Muscle of leg (tissue), 11 donors: Measurements from ENCODE around the gene DLGAP1. TPM values are rescaled to one million over a fixed set of nuclear protein-coding genes. Genes with fewer than 3 reads are reported as not detected.

Source experiments
- DNase-seq: peaks from one replicate; pipeline ENCODE4 v3.0.0; 2013
- H3K27ac ChIP-seq: one replicate; pipeline ENCODE4 v1.5.1; 2013; ENCODE audit warnings: mild to moderate bottlenecking, low read length, control low read depth
- H3K27me3 ChIP-seq: one replicate; pipeline ENCODE4 v1.6.1; 2013; ENCODE audit warnings: low read length; ENCODE audit not compliant: control insufficient read depth, insufficient read depth
- H3K36me3 ChIP-seq: one replicate; pipeline ENCODE4 v1.6.1; 2013; ENCODE audit warnings: low read length; ENCODE audit not compliant: control insufficient read depth, insufficient read depth
- H3K4me1 ChIP-seq: one replicate; pipeline ENCODE4 v1.6.1; 2013; ENCODE audit warnings: low read length; ENCODE audit not compliant: control insufficient read depth, insufficient read depth
- H3K4me3 ChIP-seq: one replicate; pipeline ENCODE4 v1.5.1; 2013; ENCODE audit warnings: low read length, control low read depth
- H3K9me3 ChIP-seq: replicated peaks from 2 replicates; pipeline ENCODE4 v1.6.1; 2013; ENCODE audit warnings: low read depth, low read length; ENCODE audit not compliant: control insufficient read depth
- WGBS: methylation state at CpG from one replicate; pipeline ENCODE4 v1.1.5; 2013; ENCODE audit warnings: missing lambda C conversion rate; ENCODE audit not compliant: insufficient coverage; 5-methylcytosine and 5-hydroxymethylcytosine counted together
- polyA plus RNA-seq, 8 donors: library from polyadenylated mRNA; unstranded; fragments of 120-200 nt; gene quantifications; one replicate each; pipeline versions ENCODE4 v1.2.1 to v1.2.3, GENCODE V29; 2013; ENCODE audit warnings: inconsistent platforms in 1 of 8, low replicate concordance in 1 of 8; ENCODE audit not compliant: insufficient read length in 8 of 8, insufficient read depth in 1 of 8
- total RNA-seq: library from RNA; stranded (reverse); fragments of 120-200 nt; gene quantifications from one replicate; pipeline ENCODE4 v1.2.4, GENCODE V29; 2013

Gene DLGAP1
- total and polyA plus RNA-seq, 9 donors: 0.87 to 3.1 (median 1.8) TPM

DNA sequence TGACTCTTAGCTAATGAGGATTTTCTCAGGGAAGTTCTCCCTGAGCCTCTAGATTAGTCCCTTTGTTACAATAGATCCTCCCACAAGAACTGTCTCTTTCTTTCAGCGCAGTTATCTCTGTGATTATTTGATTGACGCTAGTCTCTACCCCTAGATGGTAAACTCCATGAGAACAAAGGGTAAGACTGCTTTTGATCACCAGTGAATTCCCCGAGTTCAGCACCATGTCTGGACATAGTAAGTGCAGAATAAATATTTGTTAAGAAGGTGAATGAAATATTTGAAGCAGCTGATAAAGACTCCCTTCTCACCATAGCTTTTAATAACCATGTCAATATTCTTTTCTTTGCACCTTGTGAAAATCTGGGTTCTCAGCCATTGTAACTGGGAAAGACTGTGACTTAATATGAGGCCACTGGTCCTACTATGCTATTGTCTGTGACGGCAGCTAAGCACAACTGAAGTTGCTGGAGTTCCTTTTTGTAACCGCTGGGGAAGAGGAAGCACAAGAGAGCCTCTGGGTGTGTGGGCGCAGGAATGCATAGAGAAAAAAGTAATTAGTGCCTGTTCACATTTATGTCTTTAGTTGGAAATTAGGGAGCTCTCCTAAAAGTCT, 790.4 kb downstream of the DLGAP1 start:
- peak overlapping the region; percentile 84 for H3K27ac ChIP-seq
- 68% methylated on average over 5 of the region's 6 CpGs for WGBS

DNA sequence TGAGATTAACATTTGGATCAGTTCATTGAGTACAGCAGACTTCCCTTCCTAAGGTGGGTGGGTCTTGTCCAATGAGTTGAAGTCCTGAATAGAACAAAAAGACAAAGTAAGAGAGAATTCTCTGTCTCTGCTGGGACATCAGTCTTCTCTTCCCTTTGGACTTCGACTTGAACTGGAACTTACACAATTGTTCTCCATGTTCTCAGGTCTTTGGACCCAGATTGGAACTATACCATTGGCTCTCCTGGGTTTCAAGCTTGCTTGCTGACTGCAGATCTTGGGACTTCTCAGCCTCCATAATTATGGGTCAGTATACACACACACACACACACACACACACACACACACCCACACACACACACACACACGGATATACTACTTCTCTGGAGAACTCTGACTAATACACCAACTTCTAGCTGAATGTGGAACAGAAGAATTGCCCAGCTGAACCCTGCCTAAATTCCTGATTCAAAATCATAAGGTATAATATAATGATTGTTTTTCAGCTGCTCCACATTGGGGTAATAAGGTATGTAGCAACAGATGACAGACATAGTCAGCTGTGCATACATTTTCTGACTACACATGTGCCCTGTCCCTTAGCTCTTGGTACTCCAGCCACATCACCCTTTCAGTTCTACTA, 791.1 kb downstream of the DLGAP1 start:
- H3K4me1 ChIP-seq: peaks cover 9% of the 10 kb centered on the region
- DNase-seq: no peak
- H3K36me3 ChIP-seq: no peaks in the 10 kb centered on the region
- H3K27me3 ChIP-seq: no peaks in the 10 kb centered on the region
- H3K4me3 ChIP-seq: no peak overlapping the region
- H3K9me3 ChIP-seq: no peaks in the 10 kb centered on the region
- 100% methylated on average over 1 of the region's 2 CpGs for WGBS
- no peak overlapping the region for H3K27ac ChIP-seq

More for the DNA sequence above, 790.4 kb downstream of the DLGAP1 start:
- Histone ChIP-seq H3K4me1 (peaks cover 9% of the 10 kb centered on the region), H3K4me3 (no peak overlapping the region), H3K36me3 (no peaks in the 10 kb centered on the region), H3K27me3 (no peaks in the 10 kb centered on the region), H3K9me3 (no peaks in the 10 kb centered on the region)
- peak; percentile 35 for DNase-seq

DNA sequence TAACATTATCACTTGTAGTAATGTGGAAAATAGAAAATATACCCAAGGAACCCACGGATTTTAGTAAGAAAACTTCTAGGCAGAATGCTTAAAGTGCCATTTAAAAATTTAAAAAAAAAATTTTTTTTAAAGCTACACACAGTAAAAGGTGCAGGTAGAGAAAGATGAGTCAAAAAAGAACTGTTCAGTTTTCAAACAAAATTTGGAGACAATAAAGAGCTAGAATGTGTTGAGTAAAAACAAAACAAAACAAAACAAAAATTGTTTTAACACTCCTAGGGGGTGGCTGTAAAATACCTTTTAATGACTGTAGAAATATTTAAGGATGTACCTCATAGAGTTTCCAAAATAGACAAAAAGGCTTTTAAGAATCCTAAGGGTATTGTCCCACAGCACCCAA, 793.1 kb downstream of the DLGAP1 start:
- WGBS: no CpG with 5 or more reads among the region's 1 CpG
- H3K9me3 ChIP-seq: no peaks in the 10 kb centered on the region
- H3K4me3 ChIP-seq: no peak overlapping the region
- H3K36me3 ChIP-seq: no peaks in the 10 kb centered on the region
- H3K27me3 ChIP-seq: no peaks in the 10 kb centered on the region
- DNase-seq: no peak
- H3K4me1 ChIP-seq: peaks cover 9% of the 10 kb centered on the region
- no peak overlapping the region for H3K27ac ChIP-seq

DNA sequence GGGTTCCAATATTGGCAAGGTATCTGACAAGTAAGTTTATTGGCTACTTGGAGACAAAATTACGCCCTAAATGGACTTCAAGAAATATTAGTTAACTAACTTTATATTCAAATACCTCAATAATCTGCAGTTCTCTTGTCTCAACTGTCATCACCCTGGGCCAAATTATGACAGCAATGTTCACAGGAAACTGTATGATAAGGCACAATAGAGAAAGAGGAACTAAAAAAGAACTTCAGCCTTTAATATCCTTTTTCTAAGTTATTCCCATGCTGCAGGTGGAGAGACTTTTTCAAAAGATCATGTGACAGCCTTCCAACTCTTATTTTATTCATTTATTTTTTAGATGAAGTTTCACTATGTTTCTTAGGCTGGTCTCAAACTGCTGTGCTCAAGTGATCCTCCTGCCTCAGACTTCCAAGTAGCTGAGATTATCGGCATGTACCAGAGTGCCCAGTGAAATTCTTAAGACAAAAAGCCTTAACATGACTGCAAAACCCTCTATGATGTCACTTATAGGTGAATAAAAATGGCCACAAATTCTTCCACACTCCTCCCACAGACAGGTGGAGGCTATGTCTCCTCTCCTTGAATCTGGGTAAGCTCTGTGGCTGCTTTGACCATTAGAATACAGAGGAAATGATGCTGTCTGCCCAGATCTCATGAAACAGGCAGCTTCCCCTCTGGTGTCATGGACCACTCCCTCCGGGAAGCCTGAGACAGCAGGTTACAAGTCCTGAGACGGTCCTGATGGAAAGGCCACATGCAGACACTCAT, 794.2 kb downstream of the DLGAP1 start:
- H3K27me3 ChIP-seq: no peaks in the 10 kb centered on the region
- peaks cover 8% of the 10 kb centered on the region for H3K4me1 ChIP-seq
- H3K4me3 ChIP-seq: no peak overlapping the region
- peak; percentile 56 for DNase-seq
- H3K9me3 ChIP-seq: no peaks in the 10 kb centered on the region
- no peaks in the 10 kb centered on the region for H3K36me3 ChIP-seq
- 86% methylated on average over 1 of the region's 4 CpGs for WGBS
- no peak overlapping the region for H3K27ac ChIP-seq

DNA sequence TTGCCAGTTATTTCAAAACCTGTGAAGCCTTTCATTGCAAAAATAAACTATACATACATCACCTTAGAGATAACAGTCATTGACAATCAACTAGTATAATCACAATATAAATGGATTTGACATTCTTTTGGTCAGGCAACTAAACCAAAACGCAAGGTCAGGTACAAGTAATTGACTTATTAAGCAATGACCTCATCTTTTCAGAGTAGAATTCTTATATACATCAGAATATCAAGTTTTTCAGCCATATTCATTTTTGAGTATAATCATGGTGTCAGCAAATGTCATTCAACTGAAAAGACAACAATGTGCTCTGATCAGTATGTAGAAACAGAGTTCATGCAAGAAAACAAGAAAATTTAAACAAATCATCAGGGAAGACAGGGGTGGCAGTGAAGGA, 796.6 kb downstream of the DLGAP1 start:
- Histone ChIP-seq H3K27ac (no peak overlapping the region), H3K27me3 (no peaks in the 10 kb centered on the region), H3K4me3 (no peak overlapping the region), H3K36me3 (no peaks in the 10 kb centered on the region), H3K9me3 (no peaks in the 10 kb centered on the region), H3K4me1 (no peaks in the 10 kb centered on the region)
- DNase-seq: no peak
- no CpG with 5 or more reads among the region's 1 CpG for WGBS

DNA sequence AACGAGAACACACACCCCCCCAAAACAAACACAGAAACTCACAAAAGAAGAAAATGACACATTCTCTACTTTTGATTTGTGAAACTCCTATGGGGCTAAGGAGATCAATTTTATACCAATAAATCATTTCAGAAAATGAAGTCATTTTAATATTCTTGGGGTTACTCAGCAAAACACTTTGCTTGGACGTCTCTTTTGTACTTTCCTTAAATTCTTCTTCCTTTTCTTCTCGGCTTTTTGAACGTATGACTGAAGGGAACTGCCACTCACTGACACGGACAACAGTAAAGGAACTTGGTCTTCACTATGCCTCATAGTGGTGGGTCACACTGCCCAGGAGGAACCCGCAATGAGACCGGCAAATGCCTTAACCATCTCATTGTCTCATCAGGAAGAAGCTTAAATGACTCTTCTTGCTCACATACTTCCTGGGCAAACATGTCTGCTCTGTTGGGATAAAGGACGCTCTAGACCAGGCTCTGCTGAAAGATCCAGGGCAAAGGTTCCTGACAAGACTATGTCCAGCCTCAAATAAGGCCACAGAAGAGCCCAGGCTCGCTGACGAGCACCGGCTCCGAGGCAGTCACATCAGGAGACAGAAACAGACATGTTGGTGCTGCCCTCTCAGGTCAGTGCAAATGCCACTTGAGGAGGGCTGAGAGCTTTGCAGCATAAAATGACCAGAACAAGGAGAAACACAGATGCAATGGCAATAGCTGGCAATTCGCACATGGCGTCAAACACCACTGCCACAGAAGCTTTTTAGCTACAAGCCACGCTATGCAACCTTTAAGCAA, 799.7 kb downstream of the DLGAP1 start:
- no peaks in the 10 kb centered on the region for H3K27me3 ChIP-seq
- DNase-seq: no peak
- peaks cover 3% of the 10 kb centered on the region for H3K4me1 ChIP-seq
- no peak overlapping the region for H3K27ac ChIP-seq
- no peak overlapping the region for H3K4me3 ChIP-seq
- WGBS: 76% methylated on average over 11 of the region's 15 CpGs
- H3K36me3 ChIP-seq: no peaks in the 10 kb centered on the region
- H3K9me3 ChIP-seq: no peaks in the 10 kb centered on the region

DNA sequence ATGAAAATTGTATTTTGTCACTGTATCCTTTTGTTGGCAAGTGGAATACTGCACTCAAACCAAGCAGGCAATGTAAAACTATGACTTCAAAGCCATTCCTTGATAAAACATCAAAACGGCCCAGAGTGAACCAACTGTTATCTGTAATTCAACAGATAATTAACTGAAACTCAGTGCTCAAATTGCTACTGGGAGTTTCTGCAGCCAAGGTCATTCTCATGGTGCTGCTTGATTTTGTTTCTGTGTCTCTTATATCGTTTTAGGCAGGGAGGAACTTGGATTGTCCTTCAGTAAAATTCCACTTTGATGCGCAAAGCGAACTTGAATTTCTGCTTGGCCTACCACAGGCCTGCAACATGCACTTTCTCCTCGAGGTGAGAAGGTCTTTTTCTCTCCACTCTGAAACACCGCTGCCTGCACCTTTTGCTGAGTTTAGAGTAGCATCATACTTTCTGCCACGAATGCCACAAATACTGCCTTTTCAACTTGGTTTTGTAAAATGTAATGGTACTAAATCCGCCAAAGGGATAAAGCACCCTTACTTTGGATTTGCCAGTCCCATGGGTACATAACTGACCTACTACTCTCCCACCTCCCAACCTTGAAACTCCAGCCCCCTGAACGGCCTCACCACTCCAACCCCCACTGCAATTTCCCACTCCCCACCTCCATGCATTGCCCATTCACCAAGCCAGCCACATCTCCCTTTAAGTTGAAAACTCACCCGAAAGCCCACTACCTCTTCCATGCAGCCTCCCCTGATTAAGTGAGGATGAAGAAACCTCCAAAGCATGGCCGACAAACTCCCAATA, 800.5 kb downstream of the DLGAP1 start:
- H3K9me3 ChIP-seq: no peaks in the 10 kb centered on the region
- no peak for DNase-seq
- 74% methylated on average over 4 of the region's 11 CpGs for WGBS
- no peaks in the 10 kb centered on the region for H3K27me3 ChIP-seq
- peaks cover 3% of the 10 kb centered on the region for H3K4me1 ChIP-seq
- no peak overlapping the region for H3K4me3 ChIP-seq
- no peak overlapping the region for H3K27ac ChIP-seq
- no peaks in the 10 kb centered on the region for H3K36me3 ChIP-seq

DNA sequence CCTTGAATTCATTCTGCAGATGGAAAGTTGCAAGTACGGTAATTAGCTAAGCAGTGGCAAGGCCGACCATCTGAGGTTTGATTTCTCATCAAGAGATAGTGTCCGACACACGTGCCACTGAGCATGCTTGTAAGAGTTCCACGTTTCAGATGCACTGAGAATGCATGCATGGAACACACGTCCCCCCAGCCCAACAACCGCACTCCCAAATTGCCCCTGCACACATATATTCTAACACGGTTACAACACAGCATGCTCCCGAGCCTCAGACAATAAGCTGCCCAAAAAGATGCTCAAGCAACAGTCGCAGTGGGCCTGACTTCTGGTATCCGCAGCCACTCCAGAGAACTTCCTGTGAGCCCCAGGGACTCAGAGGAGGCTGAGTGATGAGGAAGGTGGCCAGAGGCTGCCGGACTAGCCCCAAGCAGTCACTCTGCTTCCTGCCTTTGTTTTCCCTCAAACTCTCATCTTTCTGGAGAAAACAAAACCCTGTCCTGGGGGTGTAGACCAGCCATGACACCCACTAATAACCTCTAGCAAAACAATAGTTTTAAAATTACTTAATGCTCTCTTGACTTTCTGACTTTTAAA, 801.2 kb downstream of the DLGAP1 start:
- H3K9me3 ChIP-seq: no peaks in the 10 kb centered on the region
- H3K4me3 ChIP-seq: no peak overlapping the region
- H3K27me3 ChIP-seq: no peaks in the 10 kb centered on the region
- 68% methylated on average over 6 of the region's 12 CpGs for WGBS
- no peaks in the 10 kb centered on the region for H3K36me3 ChIP-seq
- DNase-seq: no peak
- H3K4me1 ChIP-seq: peaks cover 3% of the 10 kb centered on the region
- H3K27ac ChIP-seq: no peak overlapping the region

DNA sequence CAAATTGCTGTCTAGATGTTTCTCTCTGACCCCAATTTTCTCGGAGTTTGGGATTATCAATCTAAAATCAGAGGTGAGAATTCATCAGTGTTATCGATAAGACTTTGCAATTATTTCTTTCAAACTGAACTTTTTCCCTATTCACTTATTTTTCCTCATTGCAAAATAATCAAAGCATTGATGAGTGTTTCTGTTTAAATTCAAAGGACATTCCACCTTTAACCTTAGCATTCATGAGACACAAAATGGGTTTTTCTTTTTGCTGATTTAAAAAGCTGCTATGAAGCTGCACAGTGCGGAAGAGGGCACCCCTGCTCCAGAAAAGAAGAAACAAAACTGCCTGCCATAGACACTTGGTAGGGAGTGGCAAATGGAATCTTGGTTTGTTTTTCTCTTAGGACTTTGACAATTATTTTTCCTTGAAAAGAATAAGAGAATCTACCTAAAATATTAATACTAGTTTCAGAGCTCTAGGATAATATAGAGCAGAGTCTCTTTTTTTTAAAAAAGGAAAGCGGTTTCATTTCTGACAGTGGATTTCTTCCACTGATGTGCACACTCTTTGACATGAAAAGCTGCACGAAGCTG, 801.8 kb downstream of the DLGAP1 start:
- Histone ChIP-seq H3K4me3 (no peak overlapping the region), H3K36me3 (no peaks in the 10 kb centered on the region), H3K4me1 (peaks cover 3% of the 10 kb centered on the region), H3K27me3 (no peaks in the 10 kb centered on the region), H3K27ac (no peak overlapping the region), H3K9me3 (no peaks in the 10 kb centered on the region)
- no peak for DNase-seq
- 63% methylated on average over 2 of the region's 5 CpGs for WGBS
